B cell (primary cell): Measurements from ENCODE around the gene PTPRT.

ENCODE experiments used
- CTCF ChIP-seq: fragments of 200-600 bp; IDR thresholded peaks from one replicate; pipeline ENCODE4 v1.8.0; 2022; ENCODE audit warnings: antibody characterized with exemption, mild to moderate bottlenecking
- EZH2 ChIP-seq: IDR thresholded peaks from 2 replicates; pipeline ENCODE4 v1.6.1; 2012; ENCODE audit warnings: borderline replicate concordance, low read depth, mild to moderate bottlenecking, moderate library complexity, low read length; ENCODE audit not compliant: insufficient read depth, poor library complexity, severe bottlenecking

DNA sequence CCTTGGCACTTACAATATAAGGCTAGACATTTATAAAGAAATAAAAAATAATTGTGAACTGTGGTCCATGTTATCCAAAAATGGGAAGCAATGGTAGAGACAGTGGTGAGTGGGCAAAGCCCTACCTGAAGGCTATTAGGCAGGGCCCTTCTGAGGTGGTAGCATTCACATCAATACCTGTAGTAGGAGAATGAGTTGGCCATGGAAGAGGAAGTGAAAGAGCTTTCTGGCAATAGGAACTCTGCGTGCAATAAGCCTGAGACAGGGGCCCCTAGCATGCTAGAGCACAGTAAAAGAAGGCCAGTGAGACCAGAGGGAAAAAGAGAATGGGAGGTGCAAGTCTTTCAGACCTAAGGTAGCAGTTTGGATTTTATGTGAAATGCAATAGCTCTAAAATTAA, 754.5 kb downstream of the PTPRT start:
- TF ChIP-seq EZH2 (no peak), CTCF (no peak)
